ENCODE results near the gene DOC2A. TPM values are rescaled to one million over a fixed set of nuclear protein-coding genes. Genes with fewer than 3 reads are reported as not detected.

Gene DOC2A
- total RNA-seq, 4 donors from 2014 or later = 7.2 to 28.8 (median 9.7) TPM

GRCh38 chr16:29995911-29996765 is 14.7 kb downstream of the DOC2A start, which contains the start of gene INO80E:
TSS of gene INO80E (plus strand) at chr16:29996241. CDS start at chr16:29996311, 70 bp downstream.
- Histone ChIP-seq H3K27ac (peak within 1 kb of the TSS; percentile 93 to 99 (median 96)), H3K4me3 (peak within 1 kb of the TSS; percentile 41 to 68 (median 60)), H3K4me1 (peaks cover 11 to 25% (median 21%) of the 10 kb centered on the region in 4 donors), H3K36me3 (no peaks in the 10 kb centered on the region), H3K9me3 (no peaks in the 10 kb centered on the region), H3K27me3 (no peaks in the 10 kb centered on the region)
- intact Hi-C loops (cut with DNase I; ENCODE audit: low total_unique reads) = no loop called here
- WGBS, 2 donors (ENCODE audit: low coverage in 1 of 2) = 0% methylated on average over 49 of the region's 65 CpGs; no CpG with 5 or more reads in 1 of the 2 donors
- in situ Hi-C loops (cut with MboI; ENCODE audit: low pct_ligation_motif_present in 1 of 4, low pct_unique_long_range_greater_than_20kb in 1 of 4, low sequenced_read_pairs in 3 of 4) = no loop called here
- TF ChIP-seq POLR2A (IDR thresholded peaks at IDR 0.05) (peak; percentile 35), EP300 (IDR thresholded peaks at IDR 0.05; ENCODE audit: low read depth) (no peak), CTCF (IDR thresholded peaks at IDR 0.05) (no peak), POLR2AphosphoS5 (IDR thresholded peaks at IDR 0.05) (peak; percentile 50 to 81 (median 75))
- DNase-seq = peak; percentile 99

GRCh38 chr16:29995324-29995910 is 15.4 kb downstream of the DOC2A start, which contains the start of gene HIRIP3:
TSS of gene HIRIP3 (minus strand) at chr16:29995617. CDS start at chr16:29995605, 12 bp downstream.
- in situ Hi-C loops (cut with MboI; ENCODE audit: low pct_ligation_motif_present in 1 of 4, low pct_unique_long_range_greater_than_20kb in 1 of 4, low sequenced_read_pairs in 3 of 4) = no loop called here
- peak within 1 kb of the TSS; percentile 41 to 68 (median 60) for H3K4me3 ChIP-seq
- TF ChIP-seq POLR2AphosphoS5 (IDR thresholded peaks at IDR 0.05) = peak; percentile 46 to 62 (median 62)
- TF ChIP-seq EP300 (IDR thresholded peaks at IDR 0.05; ENCODE audit: low read depth) = no peak
- TF ChIP-seq POLR2A (IDR thresholded peaks at IDR 0.05) = peak; percentile 14
- intact Hi-C loops (cut with DNase I; ENCODE audit: low total_unique reads) = no loop called here
- H3K36me3 ChIP-seq = peaks cover 0 to 7% (median 0%) of the 10 kb centered on the region in 4 donors
- peaks cover 11 to 30% (median 21%) of the 10 kb centered on the region in 4 donors for H3K4me1 ChIP-seq
- 1% methylated on average over 53 of the region's 53 CpGs; no CpG with 5 or more reads in 1 of the 2 donors for WGBS, 2 donors (ENCODE audit: low coverage in 1 of 2)
- DNase-seq = peak; percentile 91
- no peaks in the 10 kb centered on the region for H3K9me3 ChIP-seq
- no peaks in the 10 kb centered on the region for H3K27me3 ChIP-seq
- peak within 1 kb of the TSS; percentile 93 to 99 (median 96) for H3K27ac ChIP-seq

- H3K36me3 ChIP-seq = peaks cover 0 to 7% (median 0%) of the 10 kb centered on the region in 4 donors
- 15% methylated on average over 23 of the region's 24 CpGs; no CpG with 5 or more reads in 1 of the 2 donors for WGBS, 2 donors (ENCODE audit: low coverage in 1 of 2)
- peak overlapping the region; percentile 93 to 99 (median 96) for H3K27ac ChIP-seq
- H3K9me3 ChIP-seq = no peaks in the 10 kb centered on the region
- peak overlapping the region; percentile 31 to 68 (median 60) for H3K4me3 ChIP-seq
- TF ChIP-seq POLR2A (IDR thresholded peaks at IDR 0.05) (no peak), EP300 (IDR thresholded peaks at IDR 0.05; ENCODE audit: low read depth) (no peak), POLR2AphosphoS5 (IDR thresholded peaks at IDR 0.05) (no peak), CTCF (IDR thresholded peaks at IDR 0.05) (no peak)
- intact Hi-C loops (cut with DNase I; ENCODE audit: low total_unique reads) = no loop called here
- in situ Hi-C loops (cut with MboI; ENCODE audit: low pct_ligation_motif_present in 1 of 4, low pct_unique_long_range_greater_than_20kb in 1 of 4, low sequenced_read_pairs in 3 of 4) = no loop called here
- H3K27me3 ChIP-seq = no peaks in the 10 kb centered on the region
- H3K4me1 ChIP-seq = peaks cover 11 to 36% (median 25%) of the 10 kb centered on the region in 4 donors
- DNase-seq = peak; percentile 86
These were observed 16.1 kb downstream of the DOC2A start for GRCh38 chr16:29994600-29995323.

GRCh38 chr16:29993903-29994599 is 16.8 kb downstream of the DOC2A start:
- TF ChIP-seq POLR2A (IDR thresholded peaks at IDR 0.05) (no peak), CTCF (IDR thresholded peaks at IDR 0.05) (no peak), POLR2AphosphoS5 (IDR thresholded peaks at IDR 0.05) (no peak), EP300 (IDR thresholded peaks at IDR 0.05; ENCODE audit: low read depth) (no peak)
- no peak for DNase-seq
- peak overlapping the region in 1 of 4 donors; percentile 66 for H3K4me3 ChIP-seq
- peaks cover 11 to 43% (median 27%) of the 10 kb centered on the region in 4 donors for H3K4me1 ChIP-seq
- H3K9me3 ChIP-seq = no peaks in the 10 kb centered on the region
- peak overlapping the region; percentile 93 to 99 (median 96) for H3K27ac ChIP-seq
- H3K36me3 ChIP-seq = peaks cover 0 to 7% (median 0%) of the 10 kb centered on the region in 4 donors
- no peaks in the 10 kb centered on the region for H3K27me3 ChIP-seq
- in situ Hi-C loops (cut with MboI; ENCODE audit: low pct_ligation_motif_present in 1 of 4, low pct_unique_long_range_greater_than_20kb in 1 of 4, low sequenced_read_pairs in 3 of 4) = no loop called here
- intact Hi-C loops (cut with DNase I; ENCODE audit: low total_unique reads) = no loop called here
- WGBS, 2 donors (ENCODE audit: low coverage in 1 of 2) = 88 to 89% methylated on average over 7 to 9 of the region's 9 CpGs
